HFFc6 (cell line): ENCODE measurements around the gene IRAK3. TPM values are rescaled to one million over a fixed set of nuclear protein-coding genes. Genes with fewer than 3 reads are reported as not detected.

ENCODE experiments used
- DNase-seq: peaks from one replicate; pipeline ENCODE4 v3.0.0-alpha.2; 2018
- H3K27ac Mint-ChIP-seq: 2 replicates; pipeline ENCODE4 v1.8.0; 2020; ENCODE audit warnings: mild to moderate bottlenecking, mixed read lengths
- H3K27me3 Mint-ChIP-seq: 2 replicates; pipeline ENCODE4 v1.8.0; 2021; ENCODE audit warnings: mild to moderate bottlenecking, moderate library complexity, mixed read lengths; ENCODE audit not compliant: insufficient read depth
- H3K36me3 Mint-ChIP-seq: 2 replicates; pipeline ENCODE4 v1.8.0; 2021; ENCODE audit warnings: low read depth, mixed read lengths
- H3K4me1 Mint-ChIP-seq: 2 replicates; pipeline ENCODE4 v1.8.0; 2020; ENCODE audit warnings: low read depth, mixed read lengths
- H3K4me3 Mint-ChIP-seq: 2 replicates; pipeline ENCODE4 v1.8.0; 2020; ENCODE audit warnings: mild to moderate bottlenecking, moderate library complexity, mixed read lengths
- H3K9me3 Mint-ChIP-seq: 2 replicates; pipeline ENCODE4 v1.8.0; 2020; ENCODE audit warnings: mild to moderate bottlenecking, mixed read lengths
- total RNA-seq, 6 experiments: library from RNA; stranded (reverse); fragmentation: NEBNext Ultra II Directional; extraction: Animal tissue kit (Norgen Biotek cat#: 25700); gene quantifications; 2 replicates in 1 of 6; 3 replicates in 5 of 6; pipeline ENCODE4 v1.2.3, GENCODE V29; 2021
- TF ChIP-seq, protein P1 (sequence below): fragments of 200-600 bp; sonication (generic); IDR thresholded peaks from 2 replicates; pipeline ENCODE4 v1.5.0; 2021; ENCODE audit warnings: antibody characterized with exemption, mild to moderate bottlenecking

Gene IRAK3
- total RNA-seq, 6 experiments from 2014 or later, result 0.83 to 4.7 (median 3.6) TPM

DNA sequence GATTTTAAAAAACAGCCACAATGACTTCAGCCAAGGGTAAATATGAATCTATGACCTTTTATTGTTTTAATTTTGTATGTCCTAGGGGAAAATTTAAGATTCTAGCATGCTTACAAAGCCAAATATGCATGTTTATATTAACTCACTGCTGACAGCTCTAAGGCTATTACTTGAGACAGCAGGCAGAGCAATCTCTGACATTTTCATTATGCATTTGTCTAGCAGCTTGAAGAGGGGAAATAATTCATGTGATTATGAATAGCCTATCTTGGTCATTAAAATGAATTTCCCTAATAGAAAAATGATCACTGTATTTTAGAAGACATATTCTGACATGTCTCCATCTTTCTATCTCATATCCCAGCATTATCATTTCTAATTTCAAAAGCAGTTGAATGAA is 66.7 kb downstream of the IRAK3 start:
- Mint-ChIP-seq H3K4me3 (no peak overlapping the region), H3K4me1 (no peaks in the 10 kb centered on the region), H3K36me3 (no peaks in the 10 kb centered on the region), H3K27ac (no peak overlapping the region), H3K9me3 (no peaks in the 10 kb centered on the region), H3K27me3 (peaks cover 4% of the 10 kb centered on the region; the same call in 1 of the 2 replicates)
- TF ChIP-seq, protein P1, sequence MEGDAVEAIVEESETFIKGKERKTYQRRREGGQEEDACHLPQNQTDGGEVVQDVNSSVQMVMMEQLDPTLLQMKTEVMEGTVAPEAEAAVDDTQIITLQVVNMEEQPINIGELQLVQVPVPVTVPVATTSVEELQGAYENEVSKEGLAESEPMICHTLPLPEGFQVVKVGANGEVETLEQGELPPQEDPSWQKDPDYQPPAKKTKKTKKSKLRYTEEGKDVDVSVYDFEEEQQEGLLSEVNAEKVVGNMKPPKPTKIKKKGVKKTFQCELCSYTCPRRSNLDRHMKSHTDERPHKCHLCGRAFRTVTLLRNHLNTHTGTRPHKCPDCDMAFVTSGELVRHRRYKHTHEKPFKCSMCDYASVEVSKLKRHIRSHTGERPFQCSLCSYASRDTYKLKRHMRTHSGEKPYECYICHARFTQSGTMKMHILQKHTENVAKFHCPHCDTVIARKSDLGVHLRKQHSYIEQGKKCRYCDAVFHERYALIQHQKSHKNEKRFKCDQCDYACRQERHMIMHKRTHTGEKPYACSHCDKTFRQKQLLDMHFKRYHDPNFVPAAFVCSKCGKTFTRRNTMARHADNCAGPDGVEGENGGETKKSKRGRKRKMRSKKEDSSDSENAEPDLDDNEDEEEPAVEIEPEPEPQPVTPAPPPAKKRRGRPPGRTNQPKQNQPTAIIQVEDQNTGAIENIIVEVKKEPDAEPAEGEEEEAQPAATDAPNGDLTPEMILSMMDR, result no peak
- no peak for DNase-seq

DNA sequence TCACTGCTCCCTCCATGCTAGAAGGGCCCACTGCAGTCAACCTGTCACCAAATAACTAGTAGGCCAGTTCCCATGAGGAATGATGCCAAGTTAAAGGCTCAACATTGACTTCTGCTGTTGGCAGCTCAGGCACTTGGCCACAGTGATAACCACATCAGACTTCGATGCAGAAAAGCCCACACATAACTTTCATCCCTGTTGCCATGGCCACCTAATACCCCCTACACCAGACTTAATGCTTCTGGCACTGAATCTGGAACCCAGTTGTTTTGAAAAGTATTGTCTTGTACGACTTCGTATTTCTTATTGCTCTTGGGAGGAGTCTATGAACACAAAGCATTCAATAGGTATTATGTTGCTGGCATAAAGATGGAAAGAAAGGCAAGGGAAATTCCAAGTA is 69.0 kb downstream of the IRAK3 start:
- H3K4me3 Mint-ChIP-seq, result no peak overlapping the region
- no peak for DNase-seq
- H3K9me3 Mint-ChIP-seq, result no peaks in the 10 kb centered on the region
- peaks cover 4% of the 10 kb centered on the region; the same call in 1 of the 2 replicates for H3K27me3 Mint-ChIP-seq
- H3K36me3 Mint-ChIP-seq, result no peaks in the 10 kb centered on the region
- no peaks in the 10 kb centered on the region for H3K4me1 Mint-ChIP-seq
- no peak overlapping the region for H3K27ac Mint-ChIP-seq
- TF ChIP-seq, protein P1, result no peak

DNA sequence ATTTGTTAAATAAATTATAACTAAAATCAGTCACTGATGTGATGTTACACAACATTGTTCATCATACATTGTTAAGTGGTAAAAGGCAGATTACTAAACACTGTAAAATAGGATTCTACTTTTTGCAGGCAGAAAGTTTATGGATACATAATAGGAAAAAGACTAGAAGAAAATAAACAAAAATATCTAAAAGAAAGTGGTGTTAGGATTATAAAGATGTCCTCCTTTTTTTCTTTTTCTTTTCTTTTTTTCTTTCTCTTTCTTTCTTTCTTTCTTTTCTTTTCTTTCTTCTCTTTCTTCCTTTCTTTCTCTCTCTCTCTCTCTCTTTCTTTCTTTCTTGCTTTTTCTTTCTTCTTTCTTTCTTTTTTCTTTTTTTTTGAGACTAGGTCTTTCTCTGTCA is 73.7 kb downstream of the IRAK3 start:
- Mint-ChIP-seq H3K4me3 (no peak overlapping the region), H3K27me3 (peaks cover 11% of the 10 kb centered on the region; the same call in 1 of the 2 replicates), H3K9me3 (no peaks in the 10 kb centered on the region), H3K27ac (no peak overlapping the region), H3K36me3 (no peaks in the 10 kb centered on the region), H3K4me1 (no peaks in the 10 kb centered on the region)
- DNase-seq, result no peak
- TF ChIP-seq, protein P1, result no peak

DNA sequence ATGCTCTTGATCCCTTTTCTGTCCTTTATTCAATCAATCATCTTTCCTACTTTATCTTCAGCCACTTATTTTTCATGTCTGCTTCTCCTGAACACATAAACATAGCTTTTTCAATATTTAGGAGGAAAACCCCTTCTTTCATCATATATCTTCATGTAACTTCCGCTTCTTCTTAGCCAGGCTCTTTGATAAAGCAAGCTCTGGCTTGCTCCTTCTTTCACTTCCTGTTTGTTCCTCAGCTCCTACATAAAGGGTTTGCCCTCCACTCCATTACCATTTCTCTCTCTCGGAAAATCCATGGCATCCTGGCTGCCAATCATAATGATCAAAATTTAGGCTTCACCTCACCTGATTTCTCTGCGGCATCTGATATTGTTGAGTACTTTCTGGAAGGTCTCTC is 79.5 kb downstream of the IRAK3 start:
- no peak overlapping the region for H3K4me3 Mint-ChIP-seq
- TF ChIP-seq, protein P1, result no peak
- H3K36me3 Mint-ChIP-seq, result no peaks in the 10 kb centered on the region

DNA sequence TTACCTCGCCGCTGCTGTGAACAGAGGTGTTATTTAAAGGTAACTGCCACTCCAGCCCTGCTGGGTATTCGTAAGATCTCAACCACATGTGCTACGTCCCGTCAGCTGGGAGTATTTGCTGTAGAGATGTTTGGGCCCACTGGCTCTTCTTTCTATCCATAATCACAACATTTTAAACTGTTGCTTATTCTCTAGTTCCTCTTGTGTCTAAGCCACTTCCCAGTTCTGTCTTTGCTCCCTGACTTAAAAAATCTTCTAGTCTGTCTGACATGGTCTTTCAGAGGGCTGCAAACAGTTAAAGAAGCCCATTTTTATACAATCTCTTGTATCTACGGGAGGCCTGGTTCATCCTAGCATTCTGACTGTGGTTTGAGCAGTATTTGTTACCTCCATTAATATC is 80.1 kb downstream of the IRAK3 start:
- Mint-ChIP-seq H3K4me3 (no peak overlapping the region), H3K4me1 (no peaks in the 10 kb centered on the region), H3K36me3 (no peaks in the 10 kb centered on the region), H3K9me3 (no peaks in the 10 kb centered on the region), H3K27ac (no peak overlapping the region), H3K27me3 (peaks cover 7% of the 10 kb centered on the region; the same call in 1 of the 2 replicates)
- DNase-seq, result no peak
- TF ChIP-seq, protein P1, result no peak

More for the DNA sequence above, 79.5 kb downstream of the IRAK3 start:
- Mint-ChIP-seq H3K27ac (no peak overlapping the region), H3K9me3 (no peaks in the 10 kb centered on the region), H3K4me1 (no peaks in the 10 kb centered on the region), H3K27me3 (peaks cover 8% of the 10 kb centered on the region; the same call in 1 of the 2 replicates)
- DNase-seq, result no peak
